ENCODE results near the gene CAMK2N1.

CAMK2N1 gene

DNA sequence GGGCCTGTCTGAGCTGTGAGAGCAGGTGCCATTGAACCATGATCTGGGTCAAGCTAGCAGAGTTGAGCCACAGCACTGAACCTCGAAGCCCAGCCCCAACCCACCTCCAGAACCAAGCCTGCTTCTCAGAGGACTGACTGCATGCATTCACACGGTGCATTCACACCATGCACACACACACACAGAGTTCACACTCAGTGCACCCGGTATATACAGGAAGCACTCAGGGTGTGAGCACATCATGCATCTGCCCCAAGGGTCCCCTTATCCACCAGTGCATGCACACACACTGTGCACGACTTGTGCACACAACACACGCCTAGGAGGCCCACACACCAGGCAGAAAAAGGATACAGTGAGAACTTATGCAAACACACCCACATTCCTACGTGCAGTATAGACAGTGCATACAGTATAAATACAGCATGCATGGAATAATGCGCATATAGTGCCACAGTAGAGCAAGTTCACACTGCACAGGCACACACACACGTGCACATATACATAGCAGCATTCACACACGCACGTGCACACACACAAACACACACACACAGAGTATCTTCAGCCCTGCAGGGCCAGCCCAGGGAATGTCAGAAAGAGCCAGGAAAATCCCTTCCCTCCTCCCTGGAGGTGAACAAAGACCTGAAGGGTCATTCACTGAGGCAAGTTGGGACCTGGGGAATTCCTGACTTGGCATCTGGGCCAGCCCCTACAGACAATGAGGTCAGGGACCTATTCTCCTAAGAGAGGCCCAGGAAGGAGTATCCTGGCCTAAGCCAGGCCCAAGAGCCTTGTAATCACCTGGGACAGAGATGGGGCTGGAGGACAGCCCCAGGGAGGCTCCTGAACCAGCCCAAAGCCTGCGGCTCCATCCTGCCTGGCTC lies 42.1 kb downstream of the CAMK2N1 start:
- DNase-seq (ENCODE audit: low spot score): no peak

- no peak for DNase-seq (ENCODE audit: low spot score)
Measured at GRCh38 chr1:20442920-20443625, 42.9 kb downstream of the CAMK2N1 start.

DNA sequence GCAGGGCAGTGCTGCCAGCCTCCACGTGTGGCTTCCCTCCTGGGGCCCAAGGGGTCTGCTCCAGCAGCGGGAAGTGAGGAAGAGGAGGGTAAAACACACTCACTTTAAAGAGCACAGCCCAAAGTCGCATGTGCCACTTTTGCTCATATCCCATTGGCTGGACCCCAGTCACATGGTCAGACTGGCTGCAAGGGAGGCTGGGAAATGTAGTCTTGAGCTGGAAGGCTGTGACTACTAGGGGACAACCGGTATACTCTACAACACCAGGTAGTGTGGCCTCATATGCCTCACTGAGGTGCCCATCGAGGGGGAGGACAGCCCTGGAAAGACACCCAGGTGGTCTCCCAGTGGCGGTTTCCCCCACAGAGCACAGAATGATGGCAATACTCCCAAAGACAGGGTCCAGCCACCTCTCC lies 45.2 kb downstream of the CAMK2N1 start:
- DNase-seq (ENCODE audit: low spot score): no peak

- DNase-seq (ENCODE audit: low spot score): no peak
Measured at GRCh38 chr1:20439282-20439681, 46.7 kb downstream of the CAMK2N1 start.

DNA sequence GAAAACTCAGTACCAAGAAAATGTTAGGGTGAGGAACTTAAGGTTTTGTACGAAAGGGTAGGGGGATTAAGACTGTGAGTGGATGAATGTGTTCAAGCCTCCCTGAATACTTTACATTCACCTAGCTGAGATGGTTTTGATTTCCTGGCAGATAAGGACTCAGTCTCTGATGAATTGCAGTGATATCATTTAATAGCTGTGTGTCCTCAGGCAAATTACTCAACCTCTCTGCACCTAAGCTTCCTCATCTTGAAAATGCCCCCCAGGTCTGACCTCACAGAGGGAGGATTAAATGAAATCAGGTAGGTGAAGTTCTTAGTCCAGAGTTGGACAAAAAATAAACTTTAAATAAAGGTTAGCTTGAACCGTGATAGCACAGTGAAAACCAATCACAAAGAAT lies 48.4 kb downstream of the CAMK2N1 start:
- no peak for DNase-seq (ENCODE audit: low spot score)

DNA sequence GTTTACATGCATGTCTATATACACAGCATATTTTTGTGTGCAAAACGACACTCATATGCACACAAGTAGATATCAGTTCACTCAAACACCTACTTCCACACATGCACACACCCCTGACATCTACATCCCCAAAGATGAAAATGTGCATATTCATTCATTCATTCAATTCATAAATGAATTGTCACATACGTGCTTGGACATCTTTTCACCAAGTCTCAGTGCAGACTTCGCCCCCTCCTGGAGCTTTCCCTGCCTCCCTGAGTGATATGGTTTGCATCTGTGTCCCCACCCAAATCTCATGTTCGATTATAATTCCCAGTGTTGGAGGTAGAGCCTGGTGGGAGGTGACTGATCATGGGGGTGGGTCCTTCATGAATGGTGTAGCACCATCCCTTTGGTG lies 53.1 kb downstream of the CAMK2N1 start:
- DNase-seq (ENCODE audit: low spot score): no peak
